ENCODE data around the gene ADIRF.

- TF ChIP-seq CTCF (IDR thresholded peaks at IDR 0.05; ENCODE audit: low read depth, low read length, poor library complexity, severe bottlenecking) (no peak), EZH2phosphoT487 (IDR thresholded peaks at IDR 0.05; ENCODE audit: borderline replicate concordance, low read length) (no peak)
Measured at GRCh38 chr10:86965986-86966654, 2.2 kb upstream of the ADIRF start.
